Measurements from ENCODE around the gene RFPL1.
"Not testable (repeated sequence)": the region's sequence is repeated elsewhere in the genome, so short reads cannot be mapped to it uniquely, and the experiment has no call there.

Gene RFPL1

GRCh38 chr22:29411569-29412211 lies 26.7 kb upstream of the RFPL1 start:
- not testable (repeated sequence) for H3K36me3 ChIP-seq (ENCODE audit: insufficient read depth, low read length); H3K27me3 ChIP-seq (ENCODE audit: insufficient read depth, low read length); H3K4me3 ChIP-seq (ENCODE audit: low read length); H3K4me1 ChIP-seq (ENCODE audit: insufficient read depth, low read length); H3K27ac ChIP-seq (ENCODE audit: low read depth, low read length); H3K9ac ChIP-seq (ENCODE audit: low read depth, low read length); H3K9me3 ChIP-seq (ENCODE audit: insufficient read depth, low read depth, low read length)
- WGBS: 79% methylated on average over 3 of the region's 4 CpGs

GRCh38 chr22:29412772-29413171 lies 25.6 kb upstream of the RFPL1 start:
- not testable (repeated sequence) for H3K27ac ChIP-seq (ENCODE audit: low read depth, low read length); H3K36me3 ChIP-seq (ENCODE audit: insufficient read depth, low read length); H3K4me1 ChIP-seq (ENCODE audit: insufficient read depth, low read length); H3K9ac ChIP-seq (ENCODE audit: low read depth, low read length); H3K4me3 ChIP-seq (ENCODE audit: low read length); H3K27me3 ChIP-seq (ENCODE audit: insufficient read depth, low read length); H3K9me3 ChIP-seq (ENCODE audit: insufficient read depth, low read depth, low read length)
- 72% methylated on average over 4 of the region's 4 CpGs for WGBS

- H3K36me3 ChIP-seq (ENCODE audit: insufficient read depth, low read length); H3K9me3 ChIP-seq (ENCODE audit: insufficient read depth, low read depth, low read length); H3K4me1 ChIP-seq (ENCODE audit: insufficient read depth, low read length); H3K9ac ChIP-seq (ENCODE audit: low read depth, low read length); H3K4me3 ChIP-seq (ENCODE audit: low read length); H3K27ac ChIP-seq (ENCODE audit: low read depth, low read length); H3K27me3 ChIP-seq (ENCODE audit: insufficient read depth, low read length): not testable (repeated sequence)
- 85% methylated on average over 23 of the region's 23 CpGs for WGBS
These were observed 23.3 kb upstream of the RFPL1 start for GRCh38 chr22:29414951-29415591.

- H3K27me3 ChIP-seq (ENCODE audit: insufficient read depth, low read length); H3K4me1 ChIP-seq (ENCODE audit: insufficient read depth, low read length); H3K27ac ChIP-seq (ENCODE audit: low read depth, low read length); H3K9me3 ChIP-seq (ENCODE audit: insufficient read depth, low read depth, low read length); H3K4me3 ChIP-seq (ENCODE audit: low read length); H3K9ac ChIP-seq (ENCODE audit: low read depth, low read length); H3K36me3 ChIP-seq (ENCODE audit: insufficient read depth, low read length): not testable (repeated sequence)
- 71% methylated on average over 4 of the region's 5 CpGs for WGBS
These were observed 19.7 kb upstream of the RFPL1 start for GRCh38 chr22:29418704-29419103.

GRCh38 chr22:29426476-29426875 lies 11.9 kb upstream of the RFPL1 start:
- H3K27ac ChIP-seq (ENCODE audit: low read depth, low read length): no peak overlapping the region
- H3K9ac ChIP-seq (ENCODE audit: low read depth, low read length): no peak overlapping the region
- H3K4me1 ChIP-seq (ENCODE audit: insufficient read depth, low read length): no peaks in the 10 kb centered on the region
- H3K9me3 ChIP-seq (ENCODE audit: insufficient read depth, low read depth, low read length): no peaks in the 10 kb centered on the region
- H3K4me3 ChIP-seq (ENCODE audit: low read length): no peak overlapping the region
- no peaks in the 10 kb centered on the region for H3K27me3 ChIP-seq (ENCODE audit: insufficient read depth, low read length)
- WGBS: 94% methylated on average over 7 of the region's 7 CpGs
- no peaks in the 10 kb centered on the region for H3K36me3 ChIP-seq (ENCODE audit: insufficient read depth, low read length)

GRCh38 chr22:29427176-29427760 lies 11.1 kb upstream of the RFPL1 start:
- no peaks in the 10 kb centered on the region for H3K4me1 ChIP-seq (ENCODE audit: insufficient read depth, low read length)
- 79% methylated on average over 2 of the region's 2 CpGs for WGBS

GRCh38 chr22:29431986-29432385 lies 6.4 kb upstream of the RFPL1 start:
- Histone ChIP-seq H3K27me3 (ENCODE audit: insufficient read depth, low read length) (no peaks in the 10 kb centered on the region), H3K36me3 (ENCODE audit: insufficient read depth, low read length) (no peaks in the 10 kb centered on the region), H3K27ac (ENCODE audit: low read depth, low read length) (no peak overlapping the region), H3K4me1 (ENCODE audit: insufficient read depth, low read length) (peaks cover 5% of the 10 kb centered on the region; the same call in 1 of the 2 replicates), H3K9me3 (ENCODE audit: insufficient read depth, low read depth, low read length) (no peaks in the 10 kb centered on the region), H3K9ac (ENCODE audit: low read depth, low read length) (no peak overlapping the region), H3K4me3 (ENCODE audit: low read length) (no peak overlapping the region; the same call in 1 of the 2 replicates)
- WGBS: 25% methylated on average over 5 of the region's 5 CpGs

More at GRCh38 chr22:29427176-29427760, 11.1 kb upstream of the RFPL1 start:
- Histone ChIP-seq H3K27ac (ENCODE audit: low read depth, low read length) (no peak overlapping the region), H3K27me3 (ENCODE audit: insufficient read depth, low read length) (no peaks in the 10 kb centered on the region), H3K9me3 (ENCODE audit: insufficient read depth, low read depth, low read length) (no peaks in the 10 kb centered on the region), H3K9ac (ENCODE audit: low read depth, low read length) (no peak overlapping the region), H3K4me3 (ENCODE audit: low read length) (no peak overlapping the region), H3K36me3 (ENCODE audit: insufficient read depth, low read length) (no peaks in the 10 kb centered on the region)

GRCh38 chr22:29433856-29434255 lies 4.5 kb upstream of the RFPL1 start:
- no peaks in the 10 kb centered on the region for H3K36me3 ChIP-seq (ENCODE audit: insufficient read depth, low read length)
- no peak overlapping the region for H3K9ac ChIP-seq (ENCODE audit: low read depth, low read length)
- no peaks in the 10 kb centered on the region for H3K27me3 ChIP-seq (ENCODE audit: insufficient read depth, low read length)
- 92% methylated on average over 1 of the region's 3 CpGs for WGBS
- no peak overlapping the region for H3K4me3 ChIP-seq (ENCODE audit: low read length)
- peaks cover 5% of the 10 kb centered on the region; the same call in 1 of the 2 replicates for H3K4me1 ChIP-seq (ENCODE audit: insufficient read depth, low read length)
- H3K27ac ChIP-seq (ENCODE audit: low read depth, low read length): no peak overlapping the region
- H3K9me3 ChIP-seq (ENCODE audit: insufficient read depth, low read depth, low read length): no peaks in the 10 kb centered on the region

GRCh38 chr22:29434288-29434687 lies 4.1 kb upstream of the RFPL1 start:
- H3K4me1 ChIP-seq (ENCODE audit: insufficient read depth, low read length): peaks cover 5% of the 10 kb centered on the region; the same call in 1 of the 2 replicates
- no peaks in the 10 kb centered on the region for H3K9me3 ChIP-seq (ENCODE audit: insufficient read depth, low read depth, low read length)
- 94% methylated on average over 7 of the region's 7 CpGs for WGBS
- H3K27ac ChIP-seq (ENCODE audit: low read depth, low read length): no peak overlapping the region
- H3K27me3 ChIP-seq (ENCODE audit: insufficient read depth, low read length): no peaks in the 10 kb centered on the region
- H3K36me3 ChIP-seq (ENCODE audit: insufficient read depth, low read length): no peaks in the 10 kb centered on the region
- H3K9ac ChIP-seq (ENCODE audit: low read depth, low read length): no peak overlapping the region
- H3K4me3 ChIP-seq (ENCODE audit: low read length): no peak overlapping the region

- Histone ChIP-seq H3K27ac (ENCODE audit: low read depth, low read length) (no peak overlapping the region), H3K36me3 (ENCODE audit: insufficient read depth, low read length) (no peaks in the 10 kb centered on the region), H3K4me3 (ENCODE audit: low read length) (no peak overlapping the region), H3K27me3 (ENCODE audit: insufficient read depth, low read length) (no peaks in the 10 kb centered on the region), H3K9ac (ENCODE audit: low read depth, low read length) (no peak overlapping the region), H3K9me3 (ENCODE audit: insufficient read depth, low read depth, low read length) (no peaks in the 10 kb centered on the region), H3K4me1 (ENCODE audit: insufficient read depth, low read length) (peaks cover 5% of the 10 kb centered on the region; the same call in 1 of the 2 replicates)
- WGBS: 83% methylated on average over 4 of the region's 5 CpGs
These were observed 2.9 kb upstream of the RFPL1 start for GRCh38 chr22:29435236-29436136.

- no peaks in the 10 kb centered on the region for H3K27me3 ChIP-seq (ENCODE audit: insufficient read depth, low read length)
- no peak overlapping the region for H3K9ac ChIP-seq (ENCODE audit: low read depth, low read length)
- no CpG with 5 or more reads among the region's 1 CpG for WGBS
- H3K4me3 ChIP-seq (ENCODE audit: low read length): no peak overlapping the region
- H3K36me3 ChIP-seq (ENCODE audit: insufficient read depth, low read length): no peaks in the 10 kb centered on the region
- H3K4me1 ChIP-seq (ENCODE audit: insufficient read depth, low read length): no peaks in the 10 kb centered on the region
- no peaks in the 10 kb centered on the region for H3K9me3 ChIP-seq (ENCODE audit: insufficient read depth, low read depth, low read length)
- no peak overlapping the region for H3K27ac ChIP-seq (ENCODE audit: low read depth, low read length)
These were observed 4.6 kb downstream of the RFPL1 start for GRCh38 chr22:29442976-29443375.
